SW480 (cell line): ENCODE data around the gene RPS15.
"Not testable (repeated sequence)": the region's sequence is repeated elsewhere in the genome, so short reads cannot be mapped to it uniquely, and the experiment has no call there.

Experiments
- DNase-seq: peaks from one replicate; pipeline ENCODE4 v3.0.0-alpha.2; 2016; ENCODE audit warnings: low spot score

Gene RPS15

GRCh38 chr19:1470305-1471009 is 32.3 kb downstream of the RPS15 start:
- DNase-seq: peak; percentile 67

DNA sequence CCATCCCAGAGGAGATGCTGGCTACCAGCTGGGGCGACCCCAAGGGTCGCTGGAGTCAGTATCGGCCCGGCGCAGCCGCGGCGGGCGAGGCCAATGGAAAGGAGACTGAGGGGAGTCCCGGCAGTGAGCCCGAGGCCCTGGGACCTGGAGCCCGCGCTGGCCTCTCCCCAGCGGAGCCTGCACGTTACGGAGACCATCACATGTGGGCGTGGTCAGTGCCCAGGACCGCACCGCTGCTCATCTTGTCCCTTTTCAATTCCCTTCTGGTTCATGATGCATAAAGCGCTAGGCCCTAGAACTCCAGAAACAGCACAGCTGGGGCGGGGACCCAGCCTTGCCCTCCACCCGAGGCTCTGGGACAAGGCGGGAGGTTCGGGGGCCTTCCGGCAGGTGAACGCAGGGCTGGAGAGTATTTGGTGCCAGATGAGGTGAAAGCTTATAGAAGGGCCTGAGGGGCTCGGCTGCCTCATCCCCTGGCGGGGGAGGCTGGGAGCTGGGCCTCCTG is 32.9 kb downstream of the RPS15 start:
- DNase-seq: peak; percentile 60

GRCh38 chr19:1471515-1472160 is 33.4 kb downstream of the RPS15 start:
- no peak for DNase-seq

DNA sequence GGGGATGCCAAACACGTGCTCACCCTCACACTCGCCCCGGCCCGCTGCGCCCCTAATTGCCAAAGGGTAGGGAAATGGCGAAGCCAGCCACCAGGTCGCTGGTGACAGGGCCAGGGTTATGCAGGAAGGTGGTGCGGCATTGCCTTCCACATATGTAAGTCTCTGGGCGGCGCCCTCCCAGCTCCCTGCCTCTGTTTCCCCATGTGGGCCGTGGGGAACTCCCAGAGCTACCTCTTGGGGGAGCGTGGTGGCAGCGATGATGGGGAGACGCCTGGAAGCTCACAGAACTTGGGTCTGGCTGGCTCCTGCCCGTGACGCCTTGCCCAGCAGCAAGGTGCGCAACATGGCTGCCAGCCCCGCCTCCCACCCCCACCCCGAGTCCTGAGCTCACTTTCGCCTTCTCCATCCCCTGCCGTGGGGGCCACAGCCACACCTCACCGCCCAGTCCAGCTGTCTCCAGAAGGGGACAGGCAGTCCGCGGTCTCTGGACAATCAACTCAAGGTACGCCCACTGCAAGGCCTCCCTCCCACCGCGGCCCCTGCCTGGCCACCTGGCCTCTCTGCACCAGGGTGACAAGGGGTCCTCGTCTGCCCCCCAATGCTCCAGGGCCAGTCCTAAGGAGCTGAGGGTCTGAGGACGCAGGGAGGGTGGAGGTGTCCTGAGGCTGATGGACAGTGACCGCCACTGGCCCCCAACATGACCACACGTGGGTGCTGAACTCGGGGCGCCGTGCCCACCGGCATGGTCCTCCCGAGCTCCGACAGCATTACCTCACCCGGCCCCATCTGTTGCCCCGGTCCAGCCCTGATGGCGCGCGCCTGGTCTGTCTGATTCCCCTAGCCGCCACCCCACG is 34.3 kb downstream of the RPS15 start:
- DNase-seq: no peak

DNA sequence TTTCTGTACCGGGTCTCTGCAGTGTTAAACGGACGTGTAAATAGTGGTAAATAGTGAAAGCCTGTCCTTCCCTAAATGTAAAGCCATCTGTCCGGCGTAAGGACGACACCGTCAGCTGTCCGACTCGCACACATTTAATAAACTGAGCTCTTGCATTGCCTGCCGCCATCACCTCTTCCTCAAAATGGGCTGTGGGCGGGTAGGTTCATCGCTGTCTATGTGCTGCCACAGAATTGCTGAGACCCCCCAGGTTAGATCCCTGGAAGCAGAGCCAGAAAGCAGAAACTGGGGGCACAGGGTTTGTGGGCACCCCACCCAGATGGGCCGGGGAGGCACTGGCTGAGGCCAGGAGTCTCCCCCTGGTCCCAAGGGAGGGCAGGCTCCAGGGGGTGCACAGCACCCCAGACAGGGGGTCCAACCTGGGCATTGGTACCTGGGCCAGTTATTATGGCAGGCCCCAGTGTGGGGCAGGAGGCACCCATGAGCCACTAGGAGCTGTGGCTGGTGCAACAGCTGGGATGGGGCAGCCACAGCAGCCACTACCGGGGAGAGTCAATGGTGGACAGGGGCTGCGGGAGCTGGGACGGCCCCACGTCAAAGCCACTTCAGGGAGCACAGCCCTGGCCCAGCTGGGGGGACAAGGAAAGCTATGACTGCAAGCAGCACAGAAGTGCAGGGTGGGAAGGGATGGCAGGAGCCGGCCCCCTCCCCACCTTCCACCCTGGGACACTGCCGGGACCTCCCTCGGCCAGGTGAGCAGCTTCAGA is 35.1 kb downstream of the RPS15 start:
- DNase-seq: no peak

- DNase-seq: no peak
Observed at GRCh38 chr19:1474011-1474764, 36.0 kb downstream of the RPS15 start.

DNA sequence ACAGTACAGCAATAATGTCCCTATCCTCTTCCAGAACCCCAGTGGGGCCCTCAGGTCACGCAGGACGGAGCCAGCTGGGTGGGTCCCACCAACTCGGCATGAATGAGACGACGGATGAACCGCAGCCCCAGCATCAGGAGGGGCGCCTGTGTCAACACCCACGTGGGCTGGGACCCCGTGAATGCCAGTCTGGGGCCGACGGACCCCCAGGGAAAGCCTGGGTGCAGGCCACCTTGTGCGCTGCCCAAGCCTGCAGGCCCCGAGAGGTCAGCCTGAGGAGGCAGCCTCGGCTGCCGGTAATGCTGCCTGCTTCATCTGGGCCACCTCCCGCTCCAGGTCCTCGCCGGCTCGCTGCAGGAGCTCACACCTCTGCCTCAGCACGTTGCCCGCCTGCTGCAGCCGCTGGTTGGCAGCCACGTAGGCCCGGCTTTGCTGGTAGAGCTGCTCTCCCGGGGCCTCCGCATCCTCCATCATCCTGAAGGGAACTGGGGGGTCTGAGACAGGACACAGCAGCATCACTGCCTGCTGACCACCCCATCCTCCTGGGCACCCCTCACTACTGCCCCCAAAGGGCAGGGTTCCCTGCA is 36.7 kb downstream of the RPS15 start:
- no peak for DNase-seq

GRCh38 chr19:1475751-1476437 is 37.7 kb downstream of the RPS15 start:
- no peak for DNase-seq

DNA sequence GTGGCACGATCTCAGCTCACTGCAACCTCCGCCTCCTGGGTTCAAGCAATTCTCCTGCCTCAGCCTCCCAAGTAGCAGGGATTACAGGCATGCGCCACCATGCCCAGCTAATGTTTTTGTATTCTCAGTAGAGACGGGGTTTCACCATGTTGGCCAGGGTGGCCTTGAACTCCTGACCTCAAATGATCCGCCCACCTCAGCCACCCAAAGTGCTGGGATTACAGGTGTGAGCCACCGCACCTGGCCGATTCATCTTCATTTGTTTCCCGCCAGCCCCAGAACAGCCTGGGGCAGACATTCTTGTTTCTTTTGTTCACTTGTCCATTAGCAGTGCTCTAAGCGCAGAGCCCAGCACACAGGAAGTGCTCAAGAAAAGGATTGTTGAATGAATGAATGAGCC is 38.9 kb downstream of the RPS15 start:
- not testable (repeated sequence) for DNase-seq

DNA sequence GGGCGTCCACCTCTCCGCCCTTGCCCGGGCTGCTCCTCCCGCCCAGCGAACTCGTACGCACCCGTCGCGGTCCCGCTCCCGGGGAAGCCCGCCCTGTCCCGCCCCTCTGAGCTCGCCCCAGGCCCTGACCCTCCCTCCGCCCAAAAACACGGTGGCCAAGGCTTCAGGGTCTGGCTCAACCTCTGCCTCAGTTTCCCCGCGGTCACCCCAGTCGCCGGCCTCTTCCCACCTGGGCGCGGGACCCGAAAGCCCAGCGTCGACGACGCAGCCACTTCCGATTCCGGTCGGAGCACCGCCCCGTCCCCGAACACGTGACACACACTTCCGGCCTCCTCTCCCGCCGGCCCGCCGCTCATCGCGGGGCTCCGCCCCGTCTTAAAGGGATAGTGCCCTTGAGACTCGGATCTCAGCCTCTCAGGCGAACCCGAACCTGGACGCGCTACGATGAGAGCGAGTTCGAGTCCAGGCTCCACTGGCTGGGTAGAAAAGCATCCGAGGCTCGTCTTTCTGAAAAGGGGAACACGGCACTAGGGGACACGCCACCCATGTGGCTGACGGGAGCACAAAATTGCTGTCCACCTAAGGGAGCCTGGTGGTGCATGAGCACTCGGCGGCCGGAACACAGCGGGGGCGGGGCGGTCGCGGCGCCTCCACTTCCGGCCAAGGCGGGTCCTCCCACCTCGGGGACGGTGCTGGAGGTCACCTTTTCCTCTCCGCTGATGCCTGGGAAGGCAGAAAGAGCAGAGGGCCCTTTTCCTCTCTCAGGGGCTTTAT is 40.9 kb downstream of the RPS15 start, which contains the start of gene C19orf25:
C19orf25 (minus strand) TSS at position 282 of the 774 bp plus-strand sequence. CDS start 312 bp downstream, outside the sequence.
- peak; percentile 84 for DNase-seq

DNA sequence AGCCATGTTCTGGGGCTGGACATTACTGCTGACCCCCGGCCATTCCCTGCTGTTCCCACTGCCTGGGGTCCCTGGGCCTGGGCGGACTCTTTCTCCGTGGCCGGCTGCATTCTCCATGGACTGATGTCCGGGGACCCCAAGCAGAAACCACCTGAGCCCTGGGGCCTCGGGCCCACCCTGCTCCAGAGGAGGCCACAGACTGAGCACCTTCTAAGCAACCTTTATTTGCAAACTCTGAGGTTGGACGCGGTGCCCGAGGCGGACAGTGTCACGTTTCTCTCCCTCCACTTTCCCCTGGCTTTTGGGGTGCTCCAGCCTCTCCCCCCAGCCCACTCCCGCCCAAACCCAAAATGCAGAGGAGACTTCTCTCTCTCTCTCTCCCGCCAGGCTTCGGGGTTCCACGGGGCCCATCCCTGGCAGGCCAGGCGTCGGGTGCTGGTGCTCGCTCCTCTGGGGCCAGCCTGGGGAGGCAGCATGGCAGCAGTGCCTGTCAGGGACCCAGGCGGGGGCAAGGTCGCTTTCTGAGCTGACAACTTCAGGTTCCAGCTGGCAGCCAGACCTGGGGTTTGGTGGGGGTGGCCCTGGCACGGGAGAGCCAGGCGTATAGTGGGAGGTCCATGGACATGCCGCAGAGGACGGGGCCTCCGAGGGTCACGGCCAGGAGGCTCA is 43.2 kb downstream of the RPS15 start:
- DNase-seq: no peak

DNA sequence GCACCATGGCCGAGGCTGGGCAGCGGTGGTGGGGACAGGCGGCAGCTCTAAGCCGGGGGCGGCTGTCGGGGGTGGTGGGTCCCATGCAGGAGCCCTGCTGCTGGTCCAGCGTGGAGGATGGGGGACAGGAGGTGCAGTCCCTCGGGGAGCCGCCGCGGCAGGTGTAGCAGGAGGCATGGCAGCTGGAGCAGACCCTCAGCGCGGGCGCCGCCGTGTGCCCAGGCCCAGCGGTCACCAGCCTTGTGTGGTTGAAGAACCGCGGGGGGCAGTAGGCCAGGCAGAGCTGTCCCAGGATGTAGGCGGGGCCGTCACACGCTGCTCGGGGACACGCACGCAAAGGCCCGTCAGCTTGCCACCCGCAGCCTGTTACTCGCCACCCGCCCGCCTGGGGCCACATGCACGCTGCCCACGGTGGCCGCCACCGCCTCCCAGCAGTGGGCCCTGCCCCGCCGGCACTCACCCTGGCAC is 43.7 kb downstream of the RPS15 start:
- DNase-seq: peak; percentile 26

- DNase-seq: peak; percentile 19
Observed at GRCh38 chr19:1482361-1483130, 44.4 kb downstream of the RPS15 start.

DNA sequence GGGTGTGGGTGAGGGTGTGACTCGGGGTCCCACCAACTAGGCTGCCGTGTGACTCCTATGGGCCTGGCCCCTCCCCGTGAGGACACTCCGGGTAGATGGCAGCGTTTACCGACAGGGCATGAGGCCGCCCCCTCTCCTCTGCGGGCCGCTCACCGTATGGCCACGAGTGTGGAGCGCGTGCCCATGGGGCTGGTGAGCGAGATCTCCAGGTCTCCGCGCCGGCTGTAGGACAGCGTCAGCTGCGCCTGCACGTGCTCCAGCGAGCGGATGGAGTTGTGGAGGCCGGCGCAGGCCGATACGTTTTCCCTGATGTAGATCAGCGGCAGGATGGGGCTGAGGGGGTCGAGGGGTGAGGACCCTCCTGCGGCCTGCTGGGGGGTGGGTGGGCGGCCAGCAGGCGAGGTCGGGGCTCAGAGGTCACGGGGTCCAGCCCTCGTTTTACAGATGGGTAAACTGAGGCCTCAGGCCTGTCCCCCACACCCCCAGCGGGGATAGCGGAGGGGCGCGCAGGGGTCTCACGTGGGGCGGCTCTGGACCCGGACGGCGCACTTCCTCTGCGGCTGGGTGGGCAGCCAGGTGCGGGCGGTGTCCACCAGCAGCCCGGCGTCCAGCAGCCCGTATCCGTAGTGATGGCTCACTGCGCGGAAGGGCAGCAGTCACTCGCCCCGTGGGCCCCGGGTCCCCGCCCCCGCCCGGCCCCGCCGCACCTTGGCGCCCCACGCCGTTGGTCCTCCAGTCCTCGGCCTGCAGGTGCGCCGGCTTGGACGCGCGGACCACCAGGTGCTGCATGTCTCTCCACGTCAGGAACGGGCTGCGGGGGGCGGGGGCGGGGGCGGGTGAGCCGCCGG is 45.2 kb downstream of the RPS15 start:
- no peak for DNase-seq

- DNase-seq: no peak
Observed at GRCh38 chr19:1483979-1484428, 45.8 kb downstream of the RPS15 start.

DNA sequence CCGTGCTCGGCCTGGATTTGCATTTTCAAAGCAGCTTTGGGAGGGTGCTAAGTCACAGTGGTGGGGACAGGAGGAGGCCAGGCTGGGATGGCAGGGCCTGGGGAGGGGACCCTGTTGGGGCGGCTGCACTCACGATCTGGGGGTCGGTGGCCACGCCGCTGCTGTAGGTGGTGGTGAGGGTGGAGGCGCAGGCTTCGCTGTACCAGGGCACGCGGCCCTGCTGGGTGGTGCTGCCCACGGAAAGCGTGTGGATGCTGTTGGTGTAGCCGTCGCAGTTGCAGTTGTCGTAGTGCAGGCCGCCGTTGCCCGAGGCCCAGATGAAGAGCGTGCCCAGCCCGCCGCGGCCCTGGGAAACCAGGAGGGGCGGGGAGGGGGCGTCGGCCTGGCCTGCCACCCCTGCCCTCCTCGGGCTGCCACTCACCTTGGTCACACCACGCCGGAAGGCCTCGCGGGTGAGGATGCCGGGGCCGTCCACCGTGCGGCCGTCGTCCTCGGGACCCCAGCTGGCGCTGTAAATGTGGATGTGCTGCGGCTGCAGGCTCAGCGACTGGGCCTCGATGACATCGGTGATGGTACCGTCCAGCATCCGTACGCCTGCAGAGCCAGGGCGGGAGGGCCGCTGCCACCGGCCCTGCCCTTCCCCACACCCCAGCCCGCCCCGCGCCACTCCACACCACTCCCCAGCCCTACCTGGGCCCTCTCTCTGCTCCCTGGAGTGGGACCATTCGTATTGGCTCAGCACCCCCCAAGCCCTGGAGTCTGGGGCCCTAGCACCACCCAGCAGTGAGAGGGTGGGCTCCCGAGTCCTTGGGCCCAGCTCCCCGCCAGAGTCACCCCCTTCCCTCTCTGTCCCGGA is 48.8 kb downstream of the RPS15 start:
- no peak for DNase-seq
